ENCODE measurements around the gene ZNF594.

DNA sequence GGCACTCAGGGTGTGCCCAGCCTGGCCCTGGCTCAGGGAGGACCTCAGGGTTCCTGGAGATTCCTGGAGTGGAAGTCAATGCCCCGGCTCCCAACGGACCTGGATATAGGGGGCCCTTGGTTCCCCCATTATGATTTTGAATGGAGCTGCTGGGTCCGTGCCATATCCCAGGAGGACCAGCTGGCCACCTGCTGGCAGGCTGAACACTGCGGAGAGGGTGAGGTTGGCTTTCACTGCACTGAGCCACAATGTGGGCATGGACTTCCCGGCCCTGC, 52.3 kb downstream of the ZNF594 start:
- TF ChIP-seq, protein P1, sequence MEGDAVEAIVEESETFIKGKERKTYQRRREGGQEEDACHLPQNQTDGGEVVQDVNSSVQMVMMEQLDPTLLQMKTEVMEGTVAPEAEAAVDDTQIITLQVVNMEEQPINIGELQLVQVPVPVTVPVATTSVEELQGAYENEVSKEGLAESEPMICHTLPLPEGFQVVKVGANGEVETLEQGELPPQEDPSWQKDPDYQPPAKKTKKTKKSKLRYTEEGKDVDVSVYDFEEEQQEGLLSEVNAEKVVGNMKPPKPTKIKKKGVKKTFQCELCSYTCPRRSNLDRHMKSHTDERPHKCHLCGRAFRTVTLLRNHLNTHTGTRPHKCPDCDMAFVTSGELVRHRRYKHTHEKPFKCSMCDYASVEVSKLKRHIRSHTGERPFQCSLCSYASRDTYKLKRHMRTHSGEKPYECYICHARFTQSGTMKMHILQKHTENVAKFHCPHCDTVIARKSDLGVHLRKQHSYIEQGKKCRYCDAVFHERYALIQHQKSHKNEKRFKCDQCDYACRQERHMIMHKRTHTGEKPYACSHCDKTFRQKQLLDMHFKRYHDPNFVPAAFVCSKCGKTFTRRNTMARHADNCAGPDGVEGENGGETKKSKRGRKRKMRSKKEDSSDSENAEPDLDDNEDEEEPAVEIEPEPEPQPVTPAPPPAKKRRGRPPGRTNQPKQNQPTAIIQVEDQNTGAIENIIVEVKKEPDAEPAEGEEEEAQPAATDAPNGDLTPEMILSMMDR (IDR thresholded peaks at IDR 0.05), result no peak
- TF ChIP-seq POLR2A (IDR thresholded peaks at IDR 0.05), result no peak

Measured in testis (tissue), 2 donors.